HG02588 (cell line): Measurements from ENCODE around the gene ALDH3A1.

Source experiments
- ATAC-seq: cut with Tn5 transposase; IDR thresholded peaks from one replicate; pipeline ENCODE4 v1.9.1; 2021; ENCODE audit warnings: mild to moderate bottlenecking, moderate library complexity; ENCODE audit not compliant: unreplicated experiment

ALDH3A1 gene

GRCh38 chr17:19760746-19761145, 12.6 kb upstream of the ALDH3A1 start:
- no peak for ATAC-seq

- ATAC-seq = no peak
Observed at GRCh38 chr17:19759568-19760549, 11.8 kb upstream of the ALDH3A1 start.

- no peak for ATAC-seq
Observed at GRCh38 chr17:19757536-19758180, 9.6 kb upstream of the ALDH3A1 start.

GRCh38 chr17:19756546-19756945, 8.4 kb upstream of the ALDH3A1 start:
- ATAC-seq = no peak

- peak; percentile 48 for ATAC-seq
Observed at GRCh38 chr17:19755821-19756510, 7.9 kb upstream of the ALDH3A1 start.

GRCh38 chr17:19755392-19755791, 7.3 kb upstream of the ALDH3A1 start:
- ATAC-seq = no peak

GRCh38 chr17:19753661-19754463, 5.8 kb upstream of the ALDH3A1 start:
- no peak for ATAC-seq

GRCh38 chr17:19753051-19753509, 5.0 kb upstream of the ALDH3A1 start:
- no peak for ATAC-seq

GRCh38 chr17:19752216-19753050, 4.3 kb upstream of the ALDH3A1 start:
- ATAC-seq = no peak

GRCh38 chr17:19750835-19751234, 2.7 kb upstream of the ALDH3A1 start:
- no peak for ATAC-seq

GRCh38 chr17:19750020-19750572, 2.0 kb upstream of the ALDH3A1 start:
- ATAC-seq = no peak

GRCh38 chr17:19748807-19749193, 702 bp upstream of the ALDH3A1 start:
- ATAC-seq = no peak

GRCh38 chr17:19747159-19747719, 859 bp downstream of the ALDH3A1 start:
- ATAC-seq = no peak

GRCh38 chr17:19746517-19746916, 1.6 kb downstream of the ALDH3A1 start:
- no peak for ATAC-seq

GRCh38 chr17:19744922-19745757, 3.0 kb downstream of the ALDH3A1 start:
- ATAC-seq = no peak

GRCh38 chr17:19744492-19744891, 3.6 kb downstream of the ALDH3A1 start:
- ATAC-seq = no peak

GRCh38 chr17:19743101-19744100, 4.7 kb downstream of the ALDH3A1 start:
- ATAC-seq = no peak
